Esophagus squamous epithelium (tissue), 5 donors: ENCODE measurements around the gene APAF1. TPM values are rescaled to one million over a fixed set of nuclear protein-coding genes. Genes with fewer than 3 reads are reported as not detected.

Source experiments
- DNase-seq: peaks from one replicate; lab custom pipeline; 2025; lab: John Stamatoyannopoulos, UW
- H3K27ac ChIP-seq, 4 donors: fragments of 200-600 bp; sonication (generic); one replicate each; pipeline ENCODE4 v1.5.1; 2016 to 2019; ENCODE audit warnings: mild to moderate bottlenecking in 1 of 4
- H3K27me3 ChIP-seq, 4 donors: fragments of 200-600 bp; sonication (generic); 1 replicate in 3 of 4; 2 replicates in 1 of 4; pipeline versions ENCODE4 v1.5.1 to v1.6.0; 2017 to 2021; ENCODE audit warnings: antibody characterized with exemption in 1 of 4
- H3K36me3 ChIP-seq, 3 donors: fragments of 200-600 bp; sonication (generic); one replicate each; pipeline ENCODE4 v1.5.1; 2016 to 2019
- H3K4me1 ChIP-seq, 3 donors: fragments of 200-600 bp; sonication (generic); one replicate each; pipeline ENCODE4 v1.5.1; 2017 to 2019
- H3K4me3 ChIP-seq, 4 donors: fragments of 200-600 bp; sonication (generic); 1 replicate in 3 of 4; 2 replicates in 1 of 4; pipeline ENCODE4 v1.5.1; 2016 to 2019; ENCODE audit warnings: mild to moderate bottlenecking in 2 of 4, moderate library complexity in 1 of 4
- H3K9me3 ChIP-seq, 3 donors: fragments of 200-600 bp; sonication (generic); one replicate each; pipeline ENCODE4 v1.5.1; 2016 to 2019
- POLR2A ChIP-seq, 4 donors: fragments of 450-650 bp; IDR thresholded peaks; one replicate each; pipeline ENCODE4 v1.6.1; 2017; ENCODE audit warnings: antibody characterized with exemption in 4 of 4, mild to moderate bottlenecking in 4 of 4, moderate library complexity in 3 of 4
- WGBS, 2 donors: methylation state at CpG; one replicate each; pipeline ENCODE4 v1.1.5; 2018; 5-methylcytosine and 5-hydroxymethylcytosine counted together
- intact Hi-C: fragments of 100-400 bp; cut with DNase I; formaldehyde crosslinking; loops from one replicate; pipeline ENCODE4 v1.15.0; 2022
- total RNA-seq, 4 donors: library from RNA; depleted of rRNA; stranded (reverse); fragments of >200 nt; gene quantifications; one replicate each; pipeline ENCODE4 v1.1.0, GENCODE V29; 2016
- TF ChIP-seq, protein P1 (sequence below), 6 experiments: fragments of 450-650 bp in 4 of 6; fragments of 200-600 bp in 2 of 6; sonication (generic) in 2 of 6; IDR thresholded peaks; one replicate each; pipeline ENCODE4 v1.5.1; 2016 to 2019; ENCODE audit warnings: antibody characterized with exemption in 6 of 6, mild to moderate bottlenecking in 4 of 6, moderate library complexity in 4 of 6
- donor health status: DM: yes; HTN: yes; CAD: no.

APAF1 gene
- total RNA-seq, 4 donors from 2014 or later: 4.1 to 11.1 (median 8.9) TPM

DNA sequence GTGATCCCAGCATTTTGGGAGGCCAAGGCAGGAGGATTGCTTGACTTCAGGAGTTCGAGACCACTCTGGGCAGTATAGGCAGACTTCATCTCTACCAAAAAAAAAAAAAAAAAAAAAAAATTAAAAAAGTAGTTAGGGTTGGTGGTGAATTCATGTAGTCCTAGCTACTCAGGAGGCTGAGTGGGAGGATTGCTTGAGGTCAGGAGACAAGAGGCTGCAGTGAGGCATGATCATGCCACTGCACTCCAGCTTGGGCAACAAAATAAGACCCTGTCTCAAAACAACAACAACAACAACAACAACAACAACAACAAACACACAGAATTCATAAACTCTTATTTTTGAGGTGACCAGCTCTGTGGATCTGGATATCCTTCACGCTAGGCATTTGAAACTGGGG lies 34.5 kb upstream of the APAF1 start:
- Histone ChIP-seq H3K27me3 (no peaks in the 10 kb centered on the region), H3K4me3 (no peak overlapping the region), H3K4me1 (no peaks in the 10 kb centered on the region), H3K36me3 (no peaks in the 10 kb centered on the region), H3K27ac (no peak overlapping the region), H3K9me3 (no peaks in the 10 kb centered on the region)
- no peak for DNase-seq
- TF ChIP-seq, protein P1, sequence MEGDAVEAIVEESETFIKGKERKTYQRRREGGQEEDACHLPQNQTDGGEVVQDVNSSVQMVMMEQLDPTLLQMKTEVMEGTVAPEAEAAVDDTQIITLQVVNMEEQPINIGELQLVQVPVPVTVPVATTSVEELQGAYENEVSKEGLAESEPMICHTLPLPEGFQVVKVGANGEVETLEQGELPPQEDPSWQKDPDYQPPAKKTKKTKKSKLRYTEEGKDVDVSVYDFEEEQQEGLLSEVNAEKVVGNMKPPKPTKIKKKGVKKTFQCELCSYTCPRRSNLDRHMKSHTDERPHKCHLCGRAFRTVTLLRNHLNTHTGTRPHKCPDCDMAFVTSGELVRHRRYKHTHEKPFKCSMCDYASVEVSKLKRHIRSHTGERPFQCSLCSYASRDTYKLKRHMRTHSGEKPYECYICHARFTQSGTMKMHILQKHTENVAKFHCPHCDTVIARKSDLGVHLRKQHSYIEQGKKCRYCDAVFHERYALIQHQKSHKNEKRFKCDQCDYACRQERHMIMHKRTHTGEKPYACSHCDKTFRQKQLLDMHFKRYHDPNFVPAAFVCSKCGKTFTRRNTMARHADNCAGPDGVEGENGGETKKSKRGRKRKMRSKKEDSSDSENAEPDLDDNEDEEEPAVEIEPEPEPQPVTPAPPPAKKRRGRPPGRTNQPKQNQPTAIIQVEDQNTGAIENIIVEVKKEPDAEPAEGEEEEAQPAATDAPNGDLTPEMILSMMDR (IDR thresholded peaks at IDR 0.05): no peak
- TF ChIP-seq POLR2A (IDR thresholded peaks at IDR 0.05): no peak
- WGBS, 2 donors: 85 to 93% methylated on average over 2 of the region's 2 CpGs
- intact Hi-C loops: no loop called here

DNA sequence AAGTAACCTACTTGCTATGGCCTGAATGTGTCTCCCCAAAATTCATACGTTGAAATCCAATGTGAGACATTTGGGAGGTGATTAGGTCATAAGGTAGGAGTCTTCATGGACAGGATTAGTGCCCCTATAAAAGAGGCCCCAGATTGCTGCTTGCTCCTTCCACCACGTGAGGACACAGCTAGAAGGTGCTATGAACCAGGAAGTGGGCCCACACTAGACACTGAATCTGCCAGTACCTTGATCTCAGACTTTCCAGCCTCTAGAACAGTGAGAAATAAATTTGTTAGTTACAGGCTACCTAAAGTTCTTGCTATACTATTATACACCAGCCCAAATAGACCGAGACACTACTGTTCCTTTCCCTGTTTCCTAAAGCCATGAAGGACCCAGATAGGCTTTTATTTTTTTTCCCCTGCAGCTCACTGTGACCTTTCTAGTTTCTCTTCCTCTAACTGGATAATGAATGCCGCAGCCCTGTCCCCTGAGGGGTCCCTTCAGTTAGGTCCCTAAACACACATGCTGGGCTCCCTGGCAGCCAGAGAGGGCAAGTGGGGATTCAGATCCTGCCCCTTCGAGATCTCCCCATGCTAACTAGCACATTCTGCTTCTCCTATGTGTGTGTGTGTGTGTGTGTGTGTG lies 32.3 kb upstream of the APAF1 start:
- no peaks in the 10 kb centered on the region for H3K36me3 ChIP-seq
- intact Hi-C loops: no loop called here
- TF ChIP-seq, protein P1 (IDR thresholded peaks at IDR 0.05): no peak
- TF ChIP-seq POLR2A (IDR thresholded peaks at IDR 0.05): no peak
- 74 to 75% methylated on average over 4 to 5 of the region's 5 CpGs for WGBS, 2 donors
- no peaks in the 10 kb centered on the region for H3K9me3 ChIP-seq
- no peak overlapping the region for H3K4me3 ChIP-seq
- no peak for DNase-seq
- H3K27me3 ChIP-seq: no peaks in the 10 kb centered on the region
- no peaks in the 10 kb centered on the region for H3K4me1 ChIP-seq
- H3K27ac ChIP-seq: no peak overlapping the region

DNA sequence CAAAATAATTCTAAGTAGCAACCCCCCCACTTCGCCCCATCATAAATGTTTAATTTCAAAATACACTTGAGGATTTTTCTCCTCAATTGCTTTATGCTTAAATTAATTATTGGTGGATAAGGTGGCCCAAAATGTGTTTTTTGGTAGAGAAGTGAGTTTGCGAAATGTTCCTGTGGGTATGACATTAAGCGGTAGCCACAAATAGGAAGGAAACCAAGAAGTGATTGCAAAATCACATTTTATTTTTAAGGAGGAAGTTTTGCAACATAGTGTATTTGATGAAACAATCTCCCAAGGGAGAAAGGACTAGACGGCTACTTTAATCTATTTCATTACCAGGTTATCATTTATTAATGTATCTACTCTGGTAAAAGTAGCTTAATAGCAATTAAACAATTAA lies 26.1 kb upstream of the APAF1 start:
- Histone ChIP-seq H3K4me3 (no peak overlapping the region), H3K4me1 (no peaks in the 10 kb centered on the region), H3K36me3 (no peaks in the 10 kb centered on the region), H3K9me3 (no peaks in the 10 kb centered on the region), H3K27ac (no peak overlapping the region), H3K27me3 (no peaks in the 10 kb centered on the region)
- TF ChIP-seq, protein P1 (IDR thresholded peaks at IDR 0.05): no peak
- intact Hi-C loops: no loop called here
- WGBS, 2 donors: 54 to 60% methylated on average over 4 of the region's 4 CpGs
- DNase-seq: no peak

DNA sequence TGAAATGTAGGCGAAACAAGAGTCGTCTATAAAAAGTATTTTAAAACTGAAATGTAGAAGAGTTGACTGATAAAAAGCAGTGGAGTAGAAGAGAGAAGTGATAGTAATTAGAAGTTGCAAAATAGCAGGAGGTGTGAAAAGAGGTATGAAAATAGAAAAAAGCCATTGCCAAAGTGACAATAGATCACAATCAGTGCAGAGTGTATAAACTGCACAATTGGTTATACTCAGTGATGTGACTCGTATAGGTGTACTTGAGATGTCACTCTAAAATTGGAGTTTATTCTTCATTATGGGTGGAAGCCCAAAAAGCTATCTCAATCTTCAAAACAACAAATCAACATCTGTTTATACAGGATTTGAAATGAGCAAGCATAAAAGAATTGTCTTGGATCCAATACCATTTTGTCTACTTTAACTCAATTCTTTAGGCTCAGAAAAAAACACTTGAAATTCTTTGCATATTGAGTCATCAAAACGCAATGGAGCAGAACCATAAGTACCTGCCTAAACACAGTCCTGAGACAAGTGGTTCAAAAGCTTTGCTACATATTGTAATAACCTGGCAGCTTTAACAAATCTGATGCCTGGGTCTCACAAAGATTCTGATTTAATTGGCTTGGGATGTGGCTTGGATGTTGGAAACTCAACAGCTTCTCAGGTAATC lies 9.3 kb upstream of the APAF1 start:
- WGBS, 2 donors: 54 to 59% methylated on average over 4 of the region's 4 CpGs
- no peak for TF ChIP-seq POLR2A (IDR thresholded peaks at IDR 0.05)
- TF ChIP-seq, protein P1 (IDR thresholded peaks at IDR 0.05): no peak
- Histone ChIP-seq H3K27ac (no peak overlapping the region), H3K27me3 (no peaks in the 10 kb centered on the region), H3K9me3 (no peaks in the 10 kb centered on the region), H3K4me3 (no peak overlapping the region), H3K36me3 (peaks cover 0 to 19% (median 0%) of the 10 kb centered on the region in 3 donors), H3K4me1 (peaks cover 0 to 20% (median 0%) of the 10 kb centered on the region in 3 donors)
- DNase-seq: no peak
- intact Hi-C loops: no loop called here

DNA sequence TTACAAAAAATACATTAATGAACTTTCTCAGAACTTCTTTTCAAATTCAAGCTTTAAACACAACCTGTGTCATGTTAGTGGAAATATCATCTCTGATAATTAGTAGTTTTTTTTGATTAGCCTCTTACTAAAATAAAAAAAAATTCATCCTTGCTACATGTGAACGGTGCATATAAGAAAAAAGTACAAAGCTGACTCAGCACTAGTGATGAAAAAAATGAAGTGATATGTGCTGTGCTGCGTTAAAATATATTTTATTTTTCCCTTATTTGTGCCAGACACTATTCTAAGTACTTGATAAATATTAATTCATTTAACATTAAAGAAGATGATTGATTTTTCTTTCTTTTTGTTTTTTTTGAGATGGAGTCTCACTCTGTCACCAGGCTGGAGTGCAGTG lies 8.0 kb upstream of the APAF1 start:
- TF ChIP-seq, protein P1 (IDR thresholded peaks at IDR 0.05): no peak
- TF ChIP-seq POLR2A (IDR thresholded peaks at IDR 0.05): no peak
- Histone ChIP-seq H3K9me3 (no peaks in the 10 kb centered on the region), H3K27ac (no peak overlapping the region), H3K4me3 (no peak overlapping the region), H3K4me1 (peaks cover 0 to 20% (median 0%) of the 10 kb centered on the region in 3 donors), H3K36me3 (peaks cover 0 to 12% (median 0%) of the 10 kb centered on the region in 3 donors), H3K27me3 (no peaks in the 10 kb centered on the region)
- no peak for DNase-seq
- 70 to 78% methylated on average over 2 of the region's 2 CpGs for WGBS, 2 donors
- intact Hi-C loops: no loop called here
